NB4 (cell line): ENCODE results near the gene PAX8.

ENCODE experiments used
- POLR2A ChIP-seq: IDR thresholded peaks from 2 replicates; pipeline ENCODE4 v1.6.1; 2011; ENCODE audit warnings: mild to moderate bottlenecking; ENCODE audit not compliant: insufficient read length; ENCODE audit errors: extremely low read depth
- TF ChIP-seq, protein P1 (sequence below): IDR thresholded peaks from one replicate; pipeline ENCODE4 v1.5.1; 2012; ENCODE audit warnings: low read depth, low read length
- TF ChIP-seq, protein P2 (sequence below): IDR thresholded peaks from 2 replicates; pipeline ENCODE4 v1.6.1; 2011; ENCODE audit warnings: low read depth, low read length

DNA sequence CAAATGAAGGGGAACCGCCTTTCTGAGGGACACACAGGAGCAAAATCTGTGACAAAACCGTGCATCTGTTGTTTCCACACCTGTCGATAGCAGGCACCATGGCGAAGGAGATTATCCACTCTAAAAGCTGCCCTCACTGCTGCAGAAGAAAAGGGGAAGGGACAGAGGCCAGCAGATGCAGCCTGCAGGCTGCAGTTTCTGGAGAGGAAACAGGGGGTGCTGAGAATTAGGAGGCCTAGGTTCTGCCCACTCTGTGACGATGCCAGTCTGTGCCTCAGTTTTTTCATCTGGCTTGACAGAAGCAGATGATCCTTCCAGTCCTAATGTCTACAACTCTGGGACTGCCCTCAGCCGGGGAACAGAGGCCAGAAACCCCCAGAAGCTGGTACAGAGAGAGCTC is 17.7 kb downstream of the PAX8 start:
- TF ChIP-seq POLR2A = no peak
- TF ChIP-seq, protein P1, sequence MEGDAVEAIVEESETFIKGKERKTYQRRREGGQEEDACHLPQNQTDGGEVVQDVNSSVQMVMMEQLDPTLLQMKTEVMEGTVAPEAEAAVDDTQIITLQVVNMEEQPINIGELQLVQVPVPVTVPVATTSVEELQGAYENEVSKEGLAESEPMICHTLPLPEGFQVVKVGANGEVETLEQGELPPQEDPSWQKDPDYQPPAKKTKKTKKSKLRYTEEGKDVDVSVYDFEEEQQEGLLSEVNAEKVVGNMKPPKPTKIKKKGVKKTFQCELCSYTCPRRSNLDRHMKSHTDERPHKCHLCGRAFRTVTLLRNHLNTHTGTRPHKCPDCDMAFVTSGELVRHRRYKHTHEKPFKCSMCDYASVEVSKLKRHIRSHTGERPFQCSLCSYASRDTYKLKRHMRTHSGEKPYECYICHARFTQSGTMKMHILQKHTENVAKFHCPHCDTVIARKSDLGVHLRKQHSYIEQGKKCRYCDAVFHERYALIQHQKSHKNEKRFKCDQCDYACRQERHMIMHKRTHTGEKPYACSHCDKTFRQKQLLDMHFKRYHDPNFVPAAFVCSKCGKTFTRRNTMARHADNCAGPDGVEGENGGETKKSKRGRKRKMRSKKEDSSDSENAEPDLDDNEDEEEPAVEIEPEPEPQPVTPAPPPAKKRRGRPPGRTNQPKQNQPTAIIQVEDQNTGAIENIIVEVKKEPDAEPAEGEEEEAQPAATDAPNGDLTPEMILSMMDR = no peak
- TF ChIP-seq, protein P2, sequence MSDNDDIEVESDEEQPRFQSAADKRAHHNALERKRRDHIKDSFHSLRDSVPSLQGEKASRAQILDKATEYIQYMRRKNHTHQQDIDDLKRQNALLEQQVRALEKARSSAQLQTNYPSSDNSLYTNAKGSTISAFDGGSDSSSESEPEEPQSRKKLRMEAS = no peak
